HepG2 (cell line): ENCODE data around the gene NOTUM. TPM values are rescaled to one million over a fixed set of nuclear protein-coding genes. Genes with fewer than 3 reads are reported as not detected.
A peak's percentile ranks its signal among the peaks of the same experiment; 100 is the strongest.

Experiments
- CEBPB ChIP-seq: IDR thresholded peaks from 2 replicates; pipeline ENCODE4 v1.6.1; 2011; ENCODE audit warnings: low read depth, low read length, improper control_type of control experiment, borderline replicate concordance
- ETV5 ChIP-seq: IDR thresholded peaks from 2 replicates; pipeline ENCODE4 v1.6.1; 2018; ENCODE audit warnings: missing biosample characterization, missing genetic modification reagents, inconsistent platforms, borderline replicate concordance
- HMGA1 ChIP-seq: sonication (generic); formaldehyde crosslinking; conservative IDR thresholded peaks from 2 replicates; pipeline ENCODE4 v1.4.0; 2020; ENCODE audit warnings: missing genetic modification reagents
- HOXA9 ChIP-seq: sonication (generic); formaldehyde crosslinking; IDR thresholded peaks from 2 replicates; pipeline ENCODE4 v1.8.1; 2022; ENCODE audit warnings: missing genetic modification reagents, mild to moderate bottlenecking, moderate library complexity, borderline replicate concordance
- MEIS1 ChIP-seq: sonication (generic); formaldehyde crosslinking; IDR thresholded peaks from 2 replicates; pipeline ENCODE4 v1.9.0; 2021; ENCODE audit warnings: mild to moderate bottlenecking, missing genetic modification reagents, moderate library complexity, borderline replicate concordance
- MIER3 ChIP-seq: IDR thresholded peaks from 2 replicates; pipeline ENCODE4 v1.6.1; 2016; ENCODE audit warnings: missing compliant biosample characterization, borderline replicate concordance
- MLX ChIP-seq: IDR thresholded peaks from 2 replicates; pipeline ENCODE4 v1.6.1; 2016
- MTA1 ChIP-seq: sonication (generic); formaldehyde crosslinking; IDR thresholded peaks from 2 replicates; pipeline ENCODE4 v1.4.0; 2020; ENCODE audit warnings: missing genetic modification reagents, mild to moderate bottlenecking, borderline replicate concordance
- MXD4 ChIP-seq: IDR thresholded peaks from 2 replicates; pipeline ENCODE4 v1.6.1; 2016; ENCODE audit warnings: mild to moderate bottlenecking, missing biosample characterization, missing genetic modification reagents
- NAIF1 ChIP-seq: sonication (generic); formaldehyde crosslinking; IDR thresholded peaks from 2 replicates; pipeline ENCODE4 v1.5.0; 2020; ENCODE audit warnings: mild to moderate bottlenecking, missing genetic modification reagents, borderline replicate concordance
- NFYB ChIP-seq: sonication (generic); formaldehyde crosslinking; IDR thresholded peaks from 2 replicates; pipeline ENCODE4 v1.4.0; 2020; ENCODE audit warnings: missing genetic modification reagents
- NONO ChIP-seq, 2 experiments: fragments of 450-650 bp in 1 of 2; sonication (generic) in 1 of 2; formaldehyde crosslinking in 1 of 2; IDR thresholded peaks in 1 of 2; conservative IDR thresholded peaks in 1 of 2; 2 replicates each; pipeline versions ENCODE4 v1.6.1 to v1.8.0; 2017 to 2022; ENCODE audit warnings: mild to moderate bottlenecking in 1 of 2, missing genetic modification reagents in 1 of 2, moderate library complexity in 1 of 2
- NR2F1 ChIP-seq, 2 experiments: fragments of 450-650 bp in 1 of 2; formaldehyde crosslinking in 1 of 2; IDR thresholded peaks; 2 replicates each; pipeline versions ENCODE4 v1.5.0 to v1.6.1; 2016 to 2020; ENCODE audit warnings: mild to moderate bottlenecking in 1 of 2, missing compliant biosample characterization in 1 of 2, missing genetic modification reagents in 1 of 2, moderate library complexity in 1 of 2
- PRDM4 ChIP-seq: sonication (generic); formaldehyde crosslinking; IDR thresholded peaks from 2 replicates; pipeline ENCODE4 v1.9.0; 2021; ENCODE audit warnings: missing genetic modification reagents, borderline replicate concordance
- RBM22 ChIP-seq: fragments of 200-400 bp; formaldehyde crosslinking; optimal IDR thresholded peaks from 2 replicates; pipeline ENCODE3; 2017; ENCODE audit warnings: mild to moderate bottlenecking, low read length, moderate library complexity
- RFXAP ChIP-seq: sonication (generic); formaldehyde crosslinking; IDR thresholded peaks from 2 replicates; pipeline ENCODE4 v1.4.0; 2020; ENCODE audit warnings: missing genetic modification reagents, borderline replicate concordance
- SALL2 ChIP-seq: sonication (generic); formaldehyde crosslinking; IDR thresholded peaks from 2 replicates; pipeline ENCODE4 v1.8.1; 2023; ENCODE audit warnings: mild to moderate bottlenecking, missing genetic modification reagents, inconsistent platforms
- STAT5B ChIP-seq: sonication (generic); formaldehyde crosslinking; IDR thresholded peaks from 2 replicates; pipeline ENCODE4 v1.4.0; 2020; ENCODE audit warnings: missing genetic modification reagents
- ZBTB39 ChIP-seq: sonication (generic); formaldehyde crosslinking; IDR thresholded peaks from 2 replicates; pipeline ENCODE4 v1.5.0; 2020; ENCODE audit warnings: missing genetic modification reagents
- ZC3H13 ChIP-seq: sonication (generic); formaldehyde crosslinking; IDR thresholded peaks from 2 replicates; pipeline ENCODE4 v1.8.1; 2023; ENCODE audit warnings: mild to moderate bottlenecking, missing genetic modification reagents, moderate library complexity
- ZNF3 ChIP-seq: IDR thresholded peaks from 2 replicates; pipeline ENCODE4 v1.7.0; 2017; ENCODE audit warnings: inconsistent platforms
- ZNF44 ChIP-seq: sonication (generic); formaldehyde crosslinking; IDR thresholded peaks from 2 replicates; pipeline ENCODE4 v1.5.1; 2020; ENCODE audit warnings: mild to moderate bottlenecking, missing genetic modification reagents
- ZNF563 ChIP-seq: sonication (generic); formaldehyde crosslinking; IDR thresholded peaks from 2 replicates; pipeline ENCODE4 v1.8.0; 2022; ENCODE audit warnings: mild to moderate bottlenecking, moderate library complexity, missing genetic modification reagents
- ZNF674 ChIP-seq: sonication (generic); formaldehyde crosslinking; IDR thresholded peaks from 2 replicates; pipeline ENCODE4 v1.5.0; 2020; ENCODE audit warnings: low read depth, mild to moderate bottlenecking, missing genetic modification reagents
- ZNF772 ChIP-seq: sonication (generic); formaldehyde crosslinking; IDR thresholded peaks from 2 replicates; pipeline ENCODE4 v1.5.0; 2020; ENCODE audit warnings: mild to moderate bottlenecking, missing genetic modification reagents
- polyA plus RNA-seq, 8 experiments: library from polyadenylated mRNA; depleted of rRNA in 3 of 8; stranded (reverse) in 7 of 8; unstranded in 1 of 8; fragments of >200 nt; fragmentation: Illumina TruSeq in 4 of 8; extraction: Trizol in 4 of 8; gene quantifications; 2 replicates each; pipeline versions ENCODE4 v1.2.1 to v1.2.3, GENCODE V29; 2011 to 2016; ENCODE audit warnings: low read depth in 4 of 8, missing spikeins in 1 of 8, mixed read lengths in 1 of 8; ENCODE audit not compliant: insufficient read depth in 1 of 8
- total RNA-seq, 5 experiments: library from RNA; depleted of rRNA; stranded (reverse); fragments of >200 nt; fragmentation: Illumina TruSeq; extraction: Trizol; gene quantifications; 2 replicates each; pipeline ENCODE4 v1.2.3, GENCODE V29; 2016; ENCODE audit warnings: low read depth in 1 of 5

NOTUM gene
- total and polyA plus RNA-seq, 2 of the 13 experiments (the other 11 are each of a cell fraction or from before 2014, with no cell fraction given), result 150 to 160 TPM

- TF ChIP-seq ZNF563 (CRISPR knock-in tag) (peak; percentile 72; the same call in 1 of the 2 replicates), ZNF772 (CRISPR knock-in tag) (no peak; the same call in 1 of the 2 replicates), RFXAP (0 out of 2 replicates have a peak, but pooled peaks have one; percentile 41), HOXA9 (peak; percentile 68), ZC3H13 (peak; percentile 42; the same call in 1 of the 2 replicates), NAIF1 (CRISPR knock-in tag) (no peak), ETV5 (CRISPR knock-in tag) (no peak), RBM22 (no peak), ZNF44 (0 out of 2 replicates have a peak, but pooled peaks have one; percentile 26), MXD4 (CRISPR knock-in tag) (no peak), NR2F1 (CRISPR knock-in tag; IDR thresholded peaks at IDR 0.05) (peak in 1 of 2 experiments; percentile 2; a peak in 1 of 4 replicates), CEBPB (no peak), HMGA1 (CRISPR knock-in tag) (no peak), PRDM4 (CRISPR knock-in tag) (no peak), MLX (CRISPR knock-in tag) (no peak), ZNF674 (CRISPR knock-in tag) (0 out of 2 replicates have a peak, but pooled peaks have one; percentile 26), STAT5B (CRISPR knock-in tag) (no peak), MEIS1 (CRISPR knock-in tag) (no peak), NONO (IDR thresholded peaks at IDR 0.05) (no peak), NONO (CRISPR knock-in tag; conservative IDR thresholded peaks at IDR 0.05) (peak; percentile 81), ZBTB39 (CRISPR knock-in tag) (no peak; the same call in 1 of the 2 replicates), MIER3 (CRISPR knock-in tag) (no peak), NFYB (CRISPR knock-in tag) (no peak; the same call in 1 of the 2 replicates), SALL2 (CRISPR knock-in tag) (peak; percentile 74; the same call in 1 of the 2 replicates), ZNF3 (no peak), MTA1 (0 out of 2 replicates have a peak, but pooled peaks have one; percentile 19)
Observed at GRCh38 chr17:81959362-81960129, 1.4 kb downstream of the NOTUM start (continued).
